Naive thymus-derived CD8-positive, alpha-beta T cell (primary cell): Measurements from ENCODE around the gene ATXN7L1. TPM values are rescaled to one million over a fixed set of nuclear protein-coding genes. Genes with fewer than 3 reads are reported as not detected.

Experiments
- ATAC-seq, 2 donors: fragments of 150-1000 bp; cut with Tn5 transposase in 1 of 2; sonication (Bioruptor Pico), chemical (Tn5 transposase) in 1 of 2; 1 replicate in 1 of 2; 2 replicates in 1 of 2; pipeline ENCODE4 v1.10.0; 2021; ENCODE audit warnings: mild to moderate bottlenecking in 2 of 2, moderate library complexity in 2 of 2
- POLR2A ChIA-PET: fragments of 350-600 bp; sonication (Branson Sonifier 250); formaldehyde crosslinking; loops from one replicate; lab custom pipeline; 2021; ENCODE audit warnings: antibody characterized with exemption; lab: Charles Lee
- DNase-seq, 10 donors: peaks; one replicate each; pipeline versions ENCODE4 v3.0.0 to v3.0.0-alpha.2; 2020 to 2022
- H3K27ac Mint-ChIP-seq, 10 donors: one replicate each; pipeline ENCODE4 v1.8.0; 2020 to 2022; ENCODE audit warnings: mild to moderate bottlenecking in 10 of 10, mixed read lengths in 10 of 10, moderate library complexity in 4 of 10, inconsistent platforms in 1 of 10
- H3K27me3 Mint-ChIP-seq, 5 donors: one replicate each; pipeline ENCODE4 v1.8.0; 2021 to 2022; ENCODE audit warnings: mixed read lengths in 5 of 5
- H3K36me3 Mint-ChIP-seq, 3 donors: one replicate each; pipeline ENCODE4 v1.8.0; 2020 to 2022; ENCODE audit warnings: mixed read lengths in 3 of 3, mild to moderate bottlenecking in 2 of 3, inconsistent platforms in 1 of 3
- H3K4me1 Mint-ChIP-seq, 4 donors: one replicate each; pipeline ENCODE4 v1.8.0; 2021 to 2022; ENCODE audit warnings: mixed read lengths in 4 of 4
- H3K4me3 Mint-ChIP-seq, 10 donors: one replicate each; pipeline ENCODE4 v1.8.0; 2020 to 2022; ENCODE audit warnings: mild to moderate bottlenecking in 10 of 10, mixed read lengths in 10 of 10, moderate library complexity in 6 of 10, inconsistent platforms in 1 of 10
- H3K9me3 Mint-ChIP-seq, 9 donors: one replicate each; pipeline ENCODE4 v1.8.0; 2020 to 2022; ENCODE audit warnings: mixed read lengths in 9 of 9, mild to moderate bottlenecking in 3 of 9, inconsistent platforms in 1 of 9, moderate library complexity in 1 of 9
- polyA plus RNA-seq, 3 donors: library from polyadenylated mRNA; unstranded; fragments of 300-500 nt; fragmentation: Illumina TruSeq; gene quantifications; one replicate each; pipeline ENCODE4 v1.2.3, GENCODE V29; 2021
- total RNA-seq, 8 experiments: library from RNA in 2 of 8; stranded (reverse) in 2 of 8; gene quantifications; one replicate each; pipeline ENCODE4 v1.2.3 and lab custom pipeline; 2021 to 2026

The ATXN7L1 gene
- total and polyA plus RNA-seq, 5 experiments from 2014 or later: 6.7 to 35.1 (median 12.7) TPM

GRCh38 chr7:105802604-105803428, 73.6 kb downstream of the ATXN7L1 start:
- H3K27ac Mint-ChIP-seq: peak overlapping the region in 5 of 10 donors; percentile 27 to 54 (median 43)
- H3K4me3 Mint-ChIP-seq: no peak overlapping the region

GRCh38 chr7:105800849-105801534, 75.4 kb downstream of the ATXN7L1 start:
- ATAC-seq (no peak), DNase-seq (no peak)
- no peaks in the 10 kb centered on the region for H3K9me3 Mint-ChIP-seq
- peaks cover 26 to 36% (median 29%) of the 10 kb centered on the region in 4 donors for H3K4me1 Mint-ChIP-seq
- H3K27ac Mint-ChIP-seq: peak overlapping the region in 3 of 10 donors; percentile 11 to 62 (median 51)
- POLR2A ChIA-PET: interaction anchor here (0.7 to 1.1 kb wide), 2 partner anchors 47 kb away, joined by 3 read pairs; no protein-coding TSS in a partner anchor
- H3K4me3 Mint-ChIP-seq: no peak overlapping the region
- H3K27me3 Mint-ChIP-seq: no peaks in the 10 kb centered on the region
- peaks cover 0 to 3% (median 0%) of the 10 kb centered on the region in 3 donors for H3K36me3 Mint-ChIP-seq

More at GRCh38 chr7:105802604-105803428, 73.6 kb downstream of the ATXN7L1 start:
- H3K9me3 Mint-ChIP-seq: no peaks in the 10 kb centered on the region
- H3K4me1 Mint-ChIP-seq: peaks cover 26 to 54% (median 42%) of the 10 kb centered on the region in 4 donors
- POLR2A ChIA-PET: no interaction called here
- H3K27me3 Mint-ChIP-seq: no peaks in the 10 kb centered on the region
- ATAC-seq: no peak
- no peak for DNase-seq
- no peaks in the 10 kb centered on the region for H3K36me3 Mint-ChIP-seq

- Mint-ChIP-seq H3K9me3 (no peaks in the 10 kb centered on the region), H3K4me1 (peaks cover 21 to 30% (median 25%) of the 10 kb centered on the region in 4 donors), H3K27ac (peak overlapping the region in 4 of 10 donors; percentile 2 to 51 (median 17)), H3K36me3 (peaks cover 0 to 3% (median 0%) of the 10 kb centered on the region in 3 donors), H3K27me3 (no peaks in the 10 kb centered on the region), H3K4me3 (peak overlapping the region in 2 of 10 donors; percentile 3 to 14)
- POLR2A ChIA-PET: interaction anchor here (0.7 kb wide), 1 partner anchor 48 kb away, joined by 3 read pairs; no protein-coding TSS in a partner anchor
- no peak for ATAC-seq
- DNase-seq: no peak
These were observed 76.0 kb downstream of the ATXN7L1 start for GRCh38 chr7:105800442-105800841.

GRCh38 chr7:105799677-105800076, 76.7 kb downstream of the ATXN7L1 start:
- ATAC-seq: no peak
- peaks cover 15 to 28% (median 23%) of the 10 kb centered on the region in 4 donors for H3K4me1 Mint-ChIP-seq
- H3K36me3 Mint-ChIP-seq: peaks cover 0 to 3% (median 0%) of the 10 kb centered on the region in 3 donors
- no peak overlapping the region for H3K4me3 Mint-ChIP-seq
- H3K27me3 Mint-ChIP-seq: no peaks in the 10 kb centered on the region
- POLR2A ChIA-PET: no interaction called here
- H3K9me3 Mint-ChIP-seq: no peaks in the 10 kb centered on the region
- H3K27ac Mint-ChIP-seq: peak overlapping the region in 5 of 10 donors; percentile 2 to 51 (median 43)
- no peak for DNase-seq

GRCh38 chr7:105799006-105799405, 77.4 kb downstream of the ATXN7L1 start:
- POLR2A ChIA-PET: no interaction called here
- no peak overlapping the region for H3K4me3 Mint-ChIP-seq
- peaks cover 0 to 3% (median 0%) of the 10 kb centered on the region in 3 donors for H3K36me3 Mint-ChIP-seq
- peaks cover 15 to 28% (median 23%) of the 10 kb centered on the region in 4 donors for H3K4me1 Mint-ChIP-seq
- H3K27ac Mint-ChIP-seq: peak overlapping the region in 1 of 10 donors; percentile 7
- no peaks in the 10 kb centered on the region for H3K9me3 Mint-ChIP-seq
- no peak for ATAC-seq
- H3K27me3 Mint-ChIP-seq: no peaks in the 10 kb centered on the region
- DNase-seq: no peak

- H3K27me3 Mint-ChIP-seq: no peaks in the 10 kb centered on the region
- DNase-seq: no peak
- POLR2A ChIA-PET: no interaction called here
- ATAC-seq: no peak
- no peak overlapping the region for H3K4me3 Mint-ChIP-seq
- peaks cover 15 to 28% (median 26%) of the 10 kb centered on the region in 4 donors for H3K4me1 Mint-ChIP-seq
- no peaks in the 10 kb centered on the region for H3K9me3 Mint-ChIP-seq
- peaks cover 0 to 3% (median 0%) of the 10 kb centered on the region in 3 donors for H3K36me3 Mint-ChIP-seq
- peak overlapping the region in 1 of 10 donors; percentile 22 for H3K27ac Mint-ChIP-seq
These were observed 78.7 kb downstream of the ATXN7L1 start for GRCh38 chr7:105797652-105798051.

- H3K4me3 Mint-ChIP-seq: no peak overlapping the region
- H3K27me3 Mint-ChIP-seq: no peaks in the 10 kb centered on the region
- peaks cover 0 to 3% (median 0%) of the 10 kb centered on the region in 3 donors for H3K36me3 Mint-ChIP-seq
- H3K9me3 Mint-ChIP-seq: no peaks in the 10 kb centered on the region
- no peak overlapping the region for H3K27ac Mint-ChIP-seq
- ATAC-seq (no peak), DNase-seq (no peak)
- peaks cover 14 to 30% (median 23%) of the 10 kb centered on the region in 4 donors for H3K4me1 Mint-ChIP-seq
- POLR2A ChIA-PET: no interaction called here
These were observed 80.0 kb downstream of the ATXN7L1 start for GRCh38 chr7:105796365-105796764.

- no peak overlapping the region for H3K4me3 Mint-ChIP-seq
- no peak for ATAC-seq
- POLR2A ChIA-PET: no interaction called here
- H3K4me1 Mint-ChIP-seq: peaks cover 9 to 21% (median 10%) of the 10 kb centered on the region in 4 donors
- no peaks in the 10 kb centered on the region for H3K9me3 Mint-ChIP-seq
- peak overlapping the region in 1 of 10 donors; percentile 29 for H3K27ac Mint-ChIP-seq
- peaks cover 0 to 3% (median 0%) of the 10 kb centered on the region in 3 donors for H3K36me3 Mint-ChIP-seq
- no peak for DNase-seq
- H3K27me3 Mint-ChIP-seq: no peaks in the 10 kb centered on the region
These were observed 81.4 kb downstream of the ATXN7L1 start for GRCh38 chr7:105794741-105795729.

- Mint-ChIP-seq H3K36me3 (peaks cover 0 to 8% (median 3%) of the 10 kb centered on the region in 3 donors), H3K9me3 (no peaks in the 10 kb centered on the region), H3K4me3 (no peak overlapping the region), H3K27me3 (no peaks in the 10 kb centered on the region), H3K27ac (no peak overlapping the region), H3K4me1 (peaks cover 4 to 12% (median 10%) of the 10 kb centered on the region in 4 donors)
- ATAC-seq: no peak
- no peak for DNase-seq
- POLR2A ChIA-PET: no interaction called here
These were observed 83.7 kb downstream of the ATXN7L1 start for GRCh38 chr7:105792488-105793370.

- no peak for ATAC-seq
- POLR2A ChIA-PET: no interaction called here
- H3K9me3 Mint-ChIP-seq: no peaks in the 10 kb centered on the region
These were observed 84.5 kb downstream of the ATXN7L1 start for GRCh38 chr7:105791926-105792325.

GRCh38 chr7:105790996-105791395, 85.4 kb downstream of the ATXN7L1 start:
- DNase-seq: no peak
- no peaks in the 10 kb centered on the region for H3K27me3 Mint-ChIP-seq
- H3K9me3 Mint-ChIP-seq: no peaks in the 10 kb centered on the region
- peaks cover 0 to 5% (median 3%) of the 10 kb centered on the region in 3 donors for H3K36me3 Mint-ChIP-seq
- no peak overlapping the region for H3K27ac Mint-ChIP-seq
- no peak for ATAC-seq
- H3K4me3 Mint-ChIP-seq: no peak overlapping the region
- H3K4me1 Mint-ChIP-seq: peaks cover 2 to 12% (median 3%) of the 10 kb centered on the region in 4 donors
- POLR2A ChIA-PET: no interaction called here

More at GRCh38 chr7:105791926-105792325, 84.5 kb downstream of the ATXN7L1 start:
- Mint-ChIP-seq H3K27me3 (no peaks in the 10 kb centered on the region), H3K27ac (peak overlapping the region in 1 of 10 donors; percentile 46), H3K36me3 (peaks cover 0 to 5% (median 3%) of the 10 kb centered on the region in 3 donors), H3K4me3 (no peak overlapping the region), H3K4me1 (peaks cover 4 to 12% (median 5%) of the 10 kb centered on the region in 4 donors)
- DNase-seq: no peak
